H9 (cell line): ENCODE measurements around the gene CXCL5. TPM values are rescaled to one million over a fixed set of nuclear protein-coding genes. Genes with fewer than 3 reads are reported as not detected.

Experiments used
- DNase-seq: peaks from one replicate; pipeline ENCODE4 v3.0.0-alpha.2; 2017
- H2AFZ ChIP-seq: one replicate; pipeline ENCODE4 v1.6.1; 2013; ENCODE audit warnings: mild to moderate bottlenecking, low read length, control low read depth, moderate library complexity
- H2AK5ac ChIP-seq: 2 replicates; pipeline ENCODE4 v1.6.1; 2013; ENCODE audit warnings: low read length, control low read depth, mixed read lengths; ENCODE audit not compliant: insufficient read length
- H2BK120ac ChIP-seq: one replicate; pipeline ENCODE4 v1.6.1; 2013; ENCODE audit warnings: low read depth, mild to moderate bottlenecking, low read length, control low read depth, inconsistent platforms; ENCODE audit not compliant: poor library complexity, severe bottlenecking
- H2BK12ac ChIP-seq: 2 replicates; pipeline ENCODE4 v1.6.1; 2013; ENCODE audit warnings: low read length, control low read depth, mixed read lengths, low read depth; ENCODE audit not compliant: insufficient read length
- H2BK15ac ChIP-seq: 2 replicates; pipeline ENCODE4 v1.6.1; 2013; ENCODE audit warnings: low read depth, low read length, control low read depth
- H2BK20ac ChIP-seq: one replicate; pipeline ENCODE4 v1.6.1; 2013; ENCODE audit warnings: low read depth, mild to moderate bottlenecking, low read length, control low read depth, inconsistent platforms; ENCODE audit not compliant: poor library complexity, severe bottlenecking
- H2BK5ac ChIP-seq: 2 replicates; pipeline ENCODE4 v1.6.1; 2013; ENCODE audit warnings: low read length, control low read depth, mixed read lengths; ENCODE audit not compliant: insufficient read length
- H3K14ac ChIP-seq: 2 replicates; pipeline ENCODE4 v1.6.1; 2013; ENCODE audit warnings: low read length, control low read depth; ENCODE audit not compliant: insufficient read depth
- H3K18ac ChIP-seq: 2 replicates; pipeline ENCODE4 v1.6.1; 2013; ENCODE audit warnings: low read depth, mild to moderate bottlenecking, mixed read lengths, low read length, control low read depth; ENCODE audit not compliant: insufficient read length
- H3K23ac ChIP-seq: 2 replicates; pipeline ENCODE4 v1.6.1; 2013; ENCODE audit warnings: low read length, control low read depth, mixed read lengths, low read depth; ENCODE audit not compliant: insufficient read length
- H3K23me2 ChIP-seq: 2 replicates; pipeline ENCODE4 v1.6.1; 2013; ENCODE audit warnings: low read depth, mild to moderate bottlenecking, mixed read lengths, low read length, control low read depth; ENCODE audit not compliant: insufficient read length, poor library complexity, severe bottlenecking
- H3K27ac ChIP-seq: 2 replicates; pipeline ENCODE4 v1.5.1; 2013; ENCODE audit warnings: low read length, control low read depth, mixed read lengths, low read depth; ENCODE audit not compliant: insufficient read length
- H3K27me3 ChIP-seq: 2 replicates; pipeline ENCODE4 v1.6.1; 2013; ENCODE audit warnings: low read length, control low read depth, inconsistent platforms; ENCODE audit not compliant: insufficient read depth
- H3K4ac ChIP-seq: 2 replicates; pipeline ENCODE4 v1.6.1; 2013; ENCODE audit warnings: low read depth, mild to moderate bottlenecking, control low read depth, inconsistent platforms, low read length, moderate library complexity
- H3K4me1 ChIP-seq: 2 replicates; pipeline ENCODE4 v1.6.1; 2013; ENCODE audit warnings: low read length, control low read depth, inconsistent platforms; ENCODE audit not compliant: insufficient read depth
- H3K4me2 ChIP-seq: 2 replicates; pipeline ENCODE4 v1.6.1; 2013; ENCODE audit warnings: low read length, control low read depth, mixed read lengths; ENCODE audit not compliant: insufficient read length, insufficient read depth
- H3K56ac ChIP-seq: 2 replicates; pipeline ENCODE4 v1.6.1; 2013; ENCODE audit warnings: low read depth, mild to moderate bottlenecking, mixed read lengths, low read length, control low read depth; ENCODE audit not compliant: insufficient read length
- H3K79me1 ChIP-seq: 2 replicates; pipeline ENCODE4 v1.6.1; 2013; ENCODE audit warnings: low read depth, mild to moderate bottlenecking, moderate library complexity, low read length, control low read depth, inconsistent platforms; ENCODE audit not compliant: insufficient read depth, poor library complexity, severe bottlenecking
- H3K79me2 ChIP-seq: 2 replicates; pipeline ENCODE4 v1.6.1; 2013; ENCODE audit warnings: low read length, control low read depth, inconsistent platforms; ENCODE audit not compliant: insufficient read depth
- H3K9ac ChIP-seq: 2 replicates; pipeline ENCODE4 v1.6.1; 2013; ENCODE audit warnings: low read length, control low read depth, mixed read lengths; ENCODE audit not compliant: insufficient read length; ENCODE audit errors: extremely low read depth
- H3K9me3 ChIP-seq: one replicate; pipeline ENCODE4 v1.6.1; 2013; ENCODE audit warnings: low read depth, low read length, inconsistent platforms; ENCODE audit not compliant: control insufficient read depth
- H3T11ph ChIP-seq: one replicate; pipeline ENCODE4 v1.6.1; 2013; ENCODE audit warnings: mild to moderate bottlenecking, low read length, control low read depth, inconsistent platforms
- H4K20me1 ChIP-seq: one replicate; pipeline ENCODE4 v1.6.1; 2013; ENCODE audit not compliant: control insufficient read depth, insufficient read length, insufficient read depth
- H4K5ac ChIP-seq: 2 replicates; pipeline ENCODE4 v1.6.1; 2013; ENCODE audit warnings: low read depth, mild to moderate bottlenecking, mixed read lengths, low read length, control low read depth; ENCODE audit not compliant: insufficient read length
- H4K8ac ChIP-seq: replicated peaks from 2 replicates; pipeline ENCODE4 v1.6.1; 2013; ENCODE audit warnings: low read length, control low read depth, mixed read lengths, low read depth; ENCODE audit not compliant: insufficient read length
- H4K91ac ChIP-seq: 2 replicates; pipeline ENCODE4 v1.6.1; 2013; ENCODE audit warnings: low read depth, mild to moderate bottlenecking, moderate library complexity, mixed read lengths, low read length, control low read depth; ENCODE audit not compliant: insufficient read length
- H3K27ac Mint-ChIP-seq, 3 experiments: 2 replicates in 2 of 3; 3 replicates in 1 of 3; pipeline ENCODE4 v1.8.0; 2020 to 2021; ENCODE audit warnings: mixed read lengths in 3 of 3, mild to moderate bottlenecking in 1 of 3, moderate library complexity in 1 of 3
- H3K27me3 Mint-ChIP-seq: 2 replicates; pipeline ENCODE4 v1.8.0; 2021; ENCODE audit warnings: low read depth, mild to moderate bottlenecking, moderate library complexity, mixed read lengths
- H3K36me3 Mint-ChIP-seq, 3 experiments: 2 replicates in 2 of 3; 3 replicates in 1 of 3; pipeline ENCODE4 v1.8.0; 2020 to 2021; ENCODE audit warnings: low read depth in 3 of 3, mixed read lengths in 3 of 3; ENCODE audit not compliant: insufficient read depth in 1 of 3
- H3K4me1 Mint-ChIP-seq, 2 experiments: 2 replicates each; pipeline ENCODE4 v1.8.0; 2020; ENCODE audit warnings: mixed read lengths in 2 of 2
- H3K4me3 Mint-ChIP-seq, 2 experiments: 2 replicates in 1 of 2; 3 replicates in 1 of 2; pipeline ENCODE4 v1.8.0; 2020 to 2021; ENCODE audit warnings: mild to moderate bottlenecking in 2 of 2, mixed read lengths in 2 of 2, moderate library complexity in 1 of 2
- H3K9me3 Mint-ChIP-seq, 2 experiments: 2 replicates in 1 of 2; 3 replicates in 1 of 2; pipeline ENCODE4 v1.8.0; 2020; ENCODE audit warnings: mild to moderate bottlenecking in 2 of 2, mixed read lengths in 2 of 2, moderate library complexity in 1 of 2
- WGBS: extraction: QIAGEN DNeasy Blood & Tissue Kit; methylation state at CpG from one replicate; pipeline ENCODE4 v1.1.7; 2013; ENCODE audit warnings: missing lambda C conversion rate, low lambda C conversion rate, mixed read lengths; ENCODE audit not compliant: insufficient read length; ENCODE audit errors: extremely low coverage; 5-methylcytosine and 5-hydroxymethylcytosine counted together
- total RNA-seq: library from RNA; stranded (reverse); gene quantifications from 2 replicates; pipeline ENCODE4 v1.2.1, GENCODE V29; 2021
- TF ChIP-seq, protein P1 (sequence below): fragments of 200-600 bp; sonication (generic); conservative IDR thresholded peaks from 3 replicates; pipeline ENCODE4 v1.8.0; 2021; ENCODE audit warnings: antibody characterized with exemption, mild to moderate bottlenecking

CXCL5 gene
- total RNA-seq, 1 experiment from 2014 or later: 9.2 TPM

DNA sequence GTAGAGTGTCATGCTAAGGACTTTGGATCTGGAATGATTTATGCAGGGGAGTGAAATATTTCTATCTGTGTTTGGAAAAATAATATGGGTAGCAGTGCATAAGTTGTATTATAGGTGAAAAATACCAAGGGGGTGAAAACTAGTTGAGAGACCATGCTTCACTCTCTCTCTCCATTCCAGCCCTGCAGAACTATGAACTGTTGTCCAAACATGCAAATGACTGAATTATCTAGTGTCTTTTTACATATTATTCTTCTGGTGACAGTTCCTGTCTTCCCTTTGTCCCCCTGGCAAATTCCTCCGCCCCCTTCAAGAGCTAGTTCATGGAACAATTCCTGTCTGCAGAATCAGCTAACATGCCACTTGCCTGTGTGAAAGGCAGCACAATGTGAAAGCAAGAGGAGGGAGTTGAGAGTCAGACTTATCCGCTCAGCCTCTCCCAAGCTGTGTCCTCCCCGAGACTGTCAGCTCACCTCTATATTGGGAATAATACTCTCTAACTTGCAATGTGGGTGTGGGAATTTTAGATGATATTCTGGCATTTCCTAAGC, 19.0 kb downstream of the CXCL5 start:
- Histone ChIP-seq H3K4ac (no peak overlapping the region), H2BK15ac (no peak overlapping the region)

More for the DNA sequence above, 19.0 kb downstream of the CXCL5 start:
- Histone ChIP-seq H3K9ac (no peak overlapping the region), H3K4me2 (no peak overlapping the region), H3K23ac (no peak overlapping the region), H3K18ac (no peak overlapping the region), H3K79me2 (no peaks in the 10 kb centered on the region), H2AK5ac (no peak overlapping the region), H3K9me3 (no peaks in the 10 kb centered on the region), H3T11ph (no peak overlapping the region), H2AFZ (no peak overlapping the region), H4K5ac (no peak overlapping the region), H3K14ac (no peak overlapping the region), H2BK120ac (no peak overlapping the region), H2BK20ac (no peak overlapping the region), H4K91ac (no peak overlapping the region), H2BK12ac (no peak overlapping the region), H3K56ac (no peak overlapping the region), H3K23me2 (no peaks in the 10 kb centered on the region), H4K8ac (no peak overlapping the region), H3K27me3 (no peaks in the 10 kb centered on the region), H3K27ac (no peak overlapping the region), H3K79me1 (no peaks in the 10 kb centered on the region), H3K4me1 (peaks cover 5% of the 10 kb centered on the region; the same call in 1 of the 2 replicates), H4K20me1 (no peaks in the 10 kb centered on the region), H2BK5ac (no peak overlapping the region)
- Mint-ChIP-seq H3K36me3 (peaks cover 3 to 13% (median 5%) of the 10 kb centered on the region in 3 experiments; a peak in 4 of 7 replicates), H3K4me1 (peaks cover 35 to 48% of the 10 kb centered on the region in 2 experiments), H3K27ac (no peak overlapping the region), H3K27me3 (no peaks in the 10 kb centered on the region), H3K4me3 (no peak overlapping the region), H3K9me3 (peaks cover 3 to 5% of the 10 kb centered on the region in 2 experiments; a peak in 4 of 5 replicates)
- TF ChIP-seq, protein P1, sequence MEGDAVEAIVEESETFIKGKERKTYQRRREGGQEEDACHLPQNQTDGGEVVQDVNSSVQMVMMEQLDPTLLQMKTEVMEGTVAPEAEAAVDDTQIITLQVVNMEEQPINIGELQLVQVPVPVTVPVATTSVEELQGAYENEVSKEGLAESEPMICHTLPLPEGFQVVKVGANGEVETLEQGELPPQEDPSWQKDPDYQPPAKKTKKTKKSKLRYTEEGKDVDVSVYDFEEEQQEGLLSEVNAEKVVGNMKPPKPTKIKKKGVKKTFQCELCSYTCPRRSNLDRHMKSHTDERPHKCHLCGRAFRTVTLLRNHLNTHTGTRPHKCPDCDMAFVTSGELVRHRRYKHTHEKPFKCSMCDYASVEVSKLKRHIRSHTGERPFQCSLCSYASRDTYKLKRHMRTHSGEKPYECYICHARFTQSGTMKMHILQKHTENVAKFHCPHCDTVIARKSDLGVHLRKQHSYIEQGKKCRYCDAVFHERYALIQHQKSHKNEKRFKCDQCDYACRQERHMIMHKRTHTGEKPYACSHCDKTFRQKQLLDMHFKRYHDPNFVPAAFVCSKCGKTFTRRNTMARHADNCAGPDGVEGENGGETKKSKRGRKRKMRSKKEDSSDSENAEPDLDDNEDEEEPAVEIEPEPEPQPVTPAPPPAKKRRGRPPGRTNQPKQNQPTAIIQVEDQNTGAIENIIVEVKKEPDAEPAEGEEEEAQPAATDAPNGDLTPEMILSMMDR: no peak
- no peak for DNase-seq
- WGBS: no CpG with 5 or more reads among the region's 3 CpGs
